B cell (primary cell): ENCODE measurements around the gene ZBTB44. TPM values are rescaled to one million over a fixed set of nuclear protein-coding genes. Genes with fewer than 3 reads are reported as not detected.

Experiments
- ATAC-seq: fragments of 200-7000 bp; cut with Tn5 transposase; one replicate; pipeline ENCODE4 v1.10.0; 2021; ENCODE audit warnings: low read depth, mild to moderate bottlenecking, moderate number of reproducible peaks, moderate library complexity
- CTCF ChIA-PET: fragments of 350-600 bp; sonication (Branson Sonifier 250); formaldehyde crosslinking; loops from one replicate; lab custom pipeline; 2021; ENCODE audit warnings: antibody characterized with exemption, inconsistent platforms; lab: Charles Lee
- POLR2A ChIA-PET: fragments of 350-600 bp; sonication (Branson Sonifier 250); formaldehyde crosslinking; loops from one replicate; lab custom pipeline; 2021; ENCODE audit warnings: antibody characterized with exemption; lab: Charles Lee
- DNase-seq: peaks from one replicate; pipeline ENCODE4 v3.0.0; 2013
- H2AFZ ChIP-seq: 2 replicates; pipeline ENCODE4 v1.6.1; 2012; ENCODE audit warnings: mild to moderate bottlenecking, low read depth, low read length; ENCODE audit not compliant: insufficient read depth, poor library complexity, severe bottlenecking
- H3K27ac ChIP-seq, 2 donors: 1 replicate in 1 of 2; 2 replicates in 1 of 2; pipeline ENCODE4 v1.5.1; 2012 to 2013; ENCODE audit warnings: low read length in 2 of 2, mild to moderate bottlenecking in 2 of 2, moderate library complexity in 1 of 2
- H3K27me3 ChIP-seq, 4 experiments: fragments of 200-600 bp in 1 of 4; sonication (generic) in 1 of 4; replicated peaks in 1 of 4; 1 replicate in 2 of 4; 2 replicates in 2 of 4; pipeline versions ENCODE4 v1.6.1 to v1.7.0; 2013 to 2016; ENCODE audit warnings: low read length in 3 of 4, mild to moderate bottlenecking in 2 of 4, mixed read lengths in 1 of 4, moderate library complexity in 1 of 4; ENCODE audit not compliant: insufficient read depth in 4 of 4, control insufficient read depth in 3 of 4; ENCODE audit errors: control extremely low read depth in 1 of 4
- H3K36me3 ChIP-seq, 2 experiments: replicated peaks in 1 of 2; 1 replicate in 1 of 2; 2 replicates in 1 of 2; pipeline versions ENCODE4 v1.6.1 to v1.7.1; 2013; ENCODE audit warnings: low read length in 1 of 2; ENCODE audit not compliant: insufficient read depth in 2 of 2, control insufficient read depth in 1 of 2; ENCODE audit errors: control extremely low read depth in 1 of 2, extremely low read depth in 1 of 2
- H3K4me1 ChIP-seq, 2 donors: fragments of 200-600 bp in 1 of 2; sonication (generic) in 1 of 2; 1 replicate in 1 of 2; 2 replicates in 1 of 2; pipeline versions ENCODE4 v1.5.1 to v1.6.1; 2013 to 2017; ENCODE audit warnings: low read length in 2 of 2; ENCODE audit not compliant: control insufficient read depth in 2 of 2, insufficient read depth in 2 of 2
- H3K4me2 ChIP-seq: replicated peaks from 2 replicates; pipeline ENCODE3; 2012; ENCODE audit warnings: mild to moderate bottlenecking, low read depth, low read length; ENCODE audit not compliant: poor library complexity, severe bottlenecking
- H3K4me3 ChIP-seq, 5 experiments: fragments of 200-600 bp in 1 of 5; sonication (generic) in 1 of 5; 1 replicate in 3 of 5; 2 replicates in 2 of 5; pipeline versions ENCODE4 v1.5.1 to v1.7.0; 2011 to 2016; ENCODE audit warnings: low read length in 4 of 5, mild to moderate bottlenecking in 4 of 5, low read depth in 2 of 5, control low read depth in 1 of 5, moderate library complexity in 1 of 5; ENCODE audit not compliant: insufficient read depth in 1 of 5; ENCODE audit errors: control extremely low read depth in 1 of 5, extremely low read depth in 1 of 5
- H3K79me2 ChIP-seq: fragments of 200-600 bp; sonication (generic); one replicate; pipeline ENCODE4 v1.6.0; 2016; ENCODE audit warnings: low read length; ENCODE audit not compliant: control insufficient read depth, insufficient read depth
- H3K9ac ChIP-seq: fragments of 200-600 bp; sonication (generic); 2 replicates; pipeline ENCODE4 v1.6.1; 2017; ENCODE audit warnings: mild to moderate bottlenecking, low read length, moderate library complexity
- H3K9me3 ChIP-seq, 3 donors: one replicate each; pipeline versions ENCODE4 v1.6.1 to v1.7.1; 2013; ENCODE audit warnings: low read length in 2 of 3; ENCODE audit not compliant: control insufficient read depth in 2 of 3, insufficient read depth in 1 of 3; ENCODE audit errors: control extremely low read depth in 1 of 3
- H4K20me1 ChIP-seq: 2 replicates; pipeline ENCODE4 v1.6.0; 2012; ENCODE audit warnings: mild to moderate bottlenecking, low read length; ENCODE audit not compliant: insufficient read depth, control insufficient read depth, poor library complexity, severe bottlenecking
- H3K27ac Mint-ChIP-seq: one replicate; pipeline ENCODE4 v1.8.0; 2021; ENCODE audit warnings: mixed read lengths
- H3K27me3 Mint-ChIP-seq: one replicate; pipeline ENCODE4 v1.8.0; 2021; ENCODE audit warnings: mixed read lengths
- H3K4me1 Mint-ChIP-seq: one replicate; pipeline ENCODE4 v1.8.0; 2021; ENCODE audit warnings: mixed read lengths
- H3K4me3 Mint-ChIP-seq: one replicate; pipeline ENCODE4 v1.8.0; 2021; ENCODE audit warnings: mixed read lengths
- H3K9me3 Mint-ChIP-seq: one replicate; pipeline ENCODE4 v1.8.0; 2022; ENCODE audit warnings: mixed read lengths; ENCODE audit not compliant: insufficient read depth
- EZH2 ChIP-seq: IDR thresholded peaks from 2 replicates; pipeline ENCODE4 v1.6.1; 2012; ENCODE audit warnings: borderline replicate concordance, low read depth, mild to moderate bottlenecking, moderate library complexity, low read length; ENCODE audit not compliant: insufficient read depth, poor library complexity, severe bottlenecking
- WGBS: methylation state at CpG from one replicate; pipeline ENCODE4 v1.1.5; 2013; ENCODE audit warnings: missing lambda C conversion rate; ENCODE audit not compliant: insufficient coverage; 5-methylcytosine and 5-hydroxymethylcytosine counted together
- intact Hi-C: fragments of 100-400 bp; cut with micrococcal nuclease; formaldehyde crosslinking; loops from one replicate; pipeline ENCODE4 v1.10.0; 2022
- polyA plus RNA-seq: library from polyadenylated mRNA; depleted of rRNA; stranded (reverse); fragments of >200 nt; gene quantifications from 2 replicates; pipeline ENCODE4 v1.2.3, GENCODE V29; 2012
- total RNA-seq, 2 donors: library from RNA; stranded (reverse); fragments of 120-200 nt in 1 of 2; gene quantifications; 1 replicate in 1 of 2; 2 replicates in 1 of 2; pipeline versions ENCODE4 v1.2.3 to v1.2.4, GENCODE V29; 2013 to 2022
- TF ChIP-seq, protein P1 (sequence below): fragments of 200-600 bp; IDR thresholded peaks from one replicate; pipeline ENCODE4 v1.8.0; 2022; ENCODE audit warnings: antibody characterized with exemption, mild to moderate bottlenecking

ZBTB44 gene
- total and polyA plus RNA-seq, 2 donors (not counting 1 experiment from before 2014, with no cell fraction given), result 23.3 to 89.4 TPM

DNA sequence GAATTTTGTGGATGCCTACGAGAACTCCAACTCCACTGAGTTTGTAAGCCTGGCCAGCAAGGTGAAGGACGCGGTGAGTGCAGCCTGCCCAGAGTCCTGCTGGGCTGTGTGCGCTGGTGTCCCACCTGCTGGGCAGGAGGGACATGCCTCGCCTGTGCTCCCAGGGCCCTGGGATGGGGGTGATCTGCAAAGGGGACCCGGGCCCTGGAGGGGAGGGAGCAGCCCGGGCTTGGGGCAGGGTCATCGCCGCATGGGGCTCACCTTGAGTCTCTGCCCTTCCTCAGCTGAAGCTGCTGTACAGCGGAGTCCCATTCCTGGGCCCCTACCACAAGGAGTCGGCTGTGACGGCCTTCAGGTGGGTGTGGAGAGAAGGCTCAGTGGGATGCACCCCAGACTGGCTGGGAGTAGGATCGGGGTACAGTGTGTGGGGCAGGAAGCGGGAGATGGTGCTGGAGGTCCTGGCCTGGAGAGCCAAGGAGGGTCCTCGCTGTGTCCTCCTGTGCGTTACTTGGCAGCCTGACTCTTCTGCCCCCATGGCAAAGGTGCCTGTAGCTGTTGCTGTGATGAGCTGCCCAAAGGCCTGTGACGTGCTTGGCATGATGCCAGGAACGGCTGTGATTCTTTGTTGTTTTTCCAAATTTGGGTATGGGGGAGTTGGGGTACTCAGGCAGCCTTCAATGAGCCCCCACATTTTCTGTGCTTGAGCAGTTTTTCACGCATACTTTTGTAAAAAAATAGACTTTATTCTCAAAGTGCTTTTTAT lies 126.0 kb downstream of the ZBTB44 start:
- H2AFZ ChIP-seq, result no peak overlapping the region
- H3K4me2 ChIP-seq, result no peak overlapping the region
- intact Hi-C loops, result no loop called here
- H3K9ac ChIP-seq, result no peak overlapping the region
- DNase-seq, result no peak
- H3K4me3 Mint-ChIP-seq, result no peak overlapping the region
- POLR2A ChIA-PET, result interaction anchor here (0.6 kb wide), 1 partner anchor 31 kb away, joined by 3 read pairs; no protein-coding TSS in a partner anchor
- peaks cover 4% of the 10 kb centered on the region for H3K4me1 Mint-ChIP-seq
- H3K79me2 ChIP-seq, result no peaks in the 10 kb centered on the region
- no peak for TF ChIP-seq EZH2
- TF ChIP-seq, protein P1, sequence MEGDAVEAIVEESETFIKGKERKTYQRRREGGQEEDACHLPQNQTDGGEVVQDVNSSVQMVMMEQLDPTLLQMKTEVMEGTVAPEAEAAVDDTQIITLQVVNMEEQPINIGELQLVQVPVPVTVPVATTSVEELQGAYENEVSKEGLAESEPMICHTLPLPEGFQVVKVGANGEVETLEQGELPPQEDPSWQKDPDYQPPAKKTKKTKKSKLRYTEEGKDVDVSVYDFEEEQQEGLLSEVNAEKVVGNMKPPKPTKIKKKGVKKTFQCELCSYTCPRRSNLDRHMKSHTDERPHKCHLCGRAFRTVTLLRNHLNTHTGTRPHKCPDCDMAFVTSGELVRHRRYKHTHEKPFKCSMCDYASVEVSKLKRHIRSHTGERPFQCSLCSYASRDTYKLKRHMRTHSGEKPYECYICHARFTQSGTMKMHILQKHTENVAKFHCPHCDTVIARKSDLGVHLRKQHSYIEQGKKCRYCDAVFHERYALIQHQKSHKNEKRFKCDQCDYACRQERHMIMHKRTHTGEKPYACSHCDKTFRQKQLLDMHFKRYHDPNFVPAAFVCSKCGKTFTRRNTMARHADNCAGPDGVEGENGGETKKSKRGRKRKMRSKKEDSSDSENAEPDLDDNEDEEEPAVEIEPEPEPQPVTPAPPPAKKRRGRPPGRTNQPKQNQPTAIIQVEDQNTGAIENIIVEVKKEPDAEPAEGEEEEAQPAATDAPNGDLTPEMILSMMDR, result no peak
- H3K9me3 ChIP-seq, result peaks cover 0 to 3% (median 0%) of the 10 kb centered on the region in 3 donors
- H3K36me3 ChIP-seq, result peaks cover 0 to 33% of the 10 kb centered on the region in 2 experiments
- H3K27ac ChIP-seq, result no peak overlapping the region
- no peaks in the 10 kb centered on the region for H3K9me3 Mint-ChIP-seq
- no peaks in the 10 kb centered on the region for H3K4me1 ChIP-seq
- H3K27ac Mint-ChIP-seq, result no peak overlapping the region
- 88% methylated on average over 18 of the region's 19 CpGs for WGBS
- H3K27me3 Mint-ChIP-seq, result no peaks in the 10 kb centered on the region
- ATAC-seq, result no peak
- no peaks in the 10 kb centered on the region for H3K27me3 ChIP-seq
- CTCF ChIA-PET, result no interaction called here
- no peaks in the 10 kb centered on the region for H4K20me1 ChIP-seq
- H3K4me3 ChIP-seq, result no peak overlapping the region

DNA sequence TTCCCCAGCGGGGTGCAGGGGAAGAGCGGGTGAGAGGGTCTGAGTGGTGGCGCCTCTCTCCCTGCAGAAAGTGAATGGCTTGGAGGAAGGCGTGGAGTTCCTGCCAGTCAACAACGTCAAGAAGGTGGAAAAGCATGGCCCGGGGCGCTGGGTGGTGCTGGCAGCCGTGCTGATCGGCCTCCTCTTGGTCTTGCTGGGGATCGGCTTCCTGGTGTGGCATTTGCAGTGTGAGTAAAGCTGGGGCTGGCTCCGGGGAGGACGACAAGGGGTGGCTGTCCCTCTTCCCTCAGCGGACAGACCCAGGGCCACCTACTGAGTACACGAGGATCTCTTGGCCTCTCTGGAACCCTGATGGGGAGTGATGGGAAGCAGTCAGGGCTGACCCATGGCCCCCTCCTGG lies 126.7 kb downstream of the ZBTB44 start:
- H3K4me1 Mint-ChIP-seq, result peaks cover 8% of the 10 kb centered on the region
- Histone ChIP-seq H4K20me1 (no peaks in the 10 kb centered on the region), H3K9me3 (peaks cover 0 to 3% (median 0%) of the 10 kb centered on the region in 3 donors), H3K36me3 (peaks cover 0 to 31% of the 10 kb centered on the region in 2 experiments), H3K79me2 (no peaks in the 10 kb centered on the region), H3K4me2 (no peak overlapping the region), H3K9ac (no peak overlapping the region), H3K4me3 (no peak overlapping the region), H3K4me1 (peaks cover 0 to 2% of the 10 kb centered on the region in 2 donors), H3K27me3 (no peaks in the 10 kb centered on the region), H3K27ac (no peak overlapping the region), H2AFZ (no peak overlapping the region)
- ChIA-PET POLR2A (interaction anchor here (0.6 kb wide), 1 partner anchor 30 kb away, joined by 3 read pairs; no protein-coding TSS in a partner anchor), CTCF (no interaction called here)
- intact Hi-C loops, result no loop called here
- TF ChIP-seq, protein P1, result no peak
- TF ChIP-seq EZH2, result no peak
- DNase-seq (no peak), ATAC-seq (no peak)
- no peak overlapping the region for H3K4me3 Mint-ChIP-seq
- H3K27me3 Mint-ChIP-seq, result no peaks in the 10 kb centered on the region
- no peak overlapping the region for H3K27ac Mint-ChIP-seq
- no peaks in the 10 kb centered on the region for H3K9me3 Mint-ChIP-seq
- 96% methylated on average over 12 of the region's 14 CpGs for WGBS
